Choroid plexus epithelial cell (primary cell): ENCODE results near the gene ERG.
A peak's percentile ranks its signal among the peaks of the same experiment; 100 is the strongest.

Experiments
- DNase-seq: peaks from one replicate; pipeline ENCODE4 v3.0.0-alpha.2; 2010; ENCODE audit warnings: low read depth
- H3K4me3 ChIP-seq: 2 replicates; pipeline ENCODE4 v1.5.1; 2011; ENCODE audit warnings: low read depth, mild to moderate bottlenecking, control low read depth, low read length, moderate library complexity
- CTCF ChIP-seq: conservative IDR thresholded peaks from 2 replicates; pipeline ENCODE4 v1.5.1; 2011; ENCODE audit warnings: low read depth, mild to moderate bottlenecking, control low read depth, inconsistent platforms, low read length, moderate library complexity

The ERG gene

GRCh38 chr21:38388647-38389353 is 109.5 kb downstream of the ERG start:
- TF ChIP-seq CTCF, result no peak
- H3K4me3 ChIP-seq, result no peak overlapping the region
- DNase-seq, result peak; percentile 17

- H3K4me3 ChIP-seq, result no peak overlapping the region
- DNase-seq, result peak; percentile 36
- no peak for TF ChIP-seq CTCF
Observed at GRCh38 chr21:38388203-38388602, 110.1 kb downstream of the ERG start.

GRCh38 chr21:38386967-38387366 is 111.3 kb downstream of the ERG start:
- no peak for TF ChIP-seq CTCF
- DNase-seq, result peak; percentile 58
- H3K4me3 ChIP-seq, result no peak overlapping the region

GRCh38 chr21:38385427-38386175 is 112.7 kb downstream of the ERG start:
- no peak for TF ChIP-seq CTCF
- no peak overlapping the region for H3K4me3 ChIP-seq
- no peak for DNase-seq

GRCh38 chr21:38384675-38385426 is 113.4 kb downstream of the ERG start:
- no peak overlapping the region for H3K4me3 ChIP-seq
- no peak for TF ChIP-seq CTCF
- no peak for DNase-seq

- DNase-seq, result no peak
- no peak overlapping the region for H3K4me3 ChIP-seq
- TF ChIP-seq CTCF, result no peak
Observed at GRCh38 chr21:38384238-38384560, 114.1 kb downstream of the ERG start.
